HG02588 (cell line): ENCODE measurements around the gene POLR3K.
"Not testable (repeated sequence)": the region's sequence is repeated elsewhere in the genome, so short reads cannot be mapped to it uniquely, and the experiment has no call there.

Source experiments
- ATAC-seq: cut with Tn5 transposase; IDR thresholded peaks from one replicate; pipeline ENCODE4 v1.9.1; 2021; ENCODE audit warnings: mild to moderate bottlenecking, moderate library complexity; ENCODE audit not compliant: unreplicated experiment

The POLR3K gene

GRCh38 chr16:47234-47633 is 6.2 kb downstream of the POLR3K start:
- ATAC-seq, result no peak

DNA sequence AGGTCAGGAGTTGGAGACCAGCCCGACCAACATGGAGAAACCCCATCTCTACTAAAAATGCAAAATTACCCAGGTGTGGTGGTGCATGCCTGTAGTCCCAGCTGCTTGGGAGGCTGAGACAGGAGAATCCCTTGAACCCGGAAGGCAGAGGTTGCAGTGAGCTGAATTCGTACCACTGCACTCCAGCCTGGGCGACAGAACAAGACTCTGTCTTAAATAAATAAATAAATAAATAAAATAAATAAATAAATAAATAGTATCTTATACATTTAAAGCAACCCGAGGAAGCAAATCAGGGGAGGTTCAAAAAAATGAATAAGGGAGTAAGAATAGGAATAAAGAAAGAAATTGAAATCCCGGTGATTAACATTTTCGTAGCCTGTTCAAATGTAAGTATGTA is 6.9 kb downstream of the POLR3K start:
- not testable (repeated sequence) for ATAC-seq

- ATAC-seq, result no peak
Measured at GRCh38 chr16:45454-45853, 8.0 kb downstream of the POLR3K start.

GRCh38 chr16:44655-45054 is 8.8 kb downstream of the POLR3K start:
- ATAC-seq, result no peak

GRCh38 chr16:43294-43693 is 10.1 kb downstream of the POLR3K start:
- no peak for ATAC-seq

GRCh38 chr16:42691-43090 is 10.7 kb downstream of the POLR3K start:
- ATAC-seq, result no peak

- no peak for ATAC-seq
Measured at GRCh38 chr16:42069-42457, 11.3 kb downstream of the POLR3K start.

DNA sequence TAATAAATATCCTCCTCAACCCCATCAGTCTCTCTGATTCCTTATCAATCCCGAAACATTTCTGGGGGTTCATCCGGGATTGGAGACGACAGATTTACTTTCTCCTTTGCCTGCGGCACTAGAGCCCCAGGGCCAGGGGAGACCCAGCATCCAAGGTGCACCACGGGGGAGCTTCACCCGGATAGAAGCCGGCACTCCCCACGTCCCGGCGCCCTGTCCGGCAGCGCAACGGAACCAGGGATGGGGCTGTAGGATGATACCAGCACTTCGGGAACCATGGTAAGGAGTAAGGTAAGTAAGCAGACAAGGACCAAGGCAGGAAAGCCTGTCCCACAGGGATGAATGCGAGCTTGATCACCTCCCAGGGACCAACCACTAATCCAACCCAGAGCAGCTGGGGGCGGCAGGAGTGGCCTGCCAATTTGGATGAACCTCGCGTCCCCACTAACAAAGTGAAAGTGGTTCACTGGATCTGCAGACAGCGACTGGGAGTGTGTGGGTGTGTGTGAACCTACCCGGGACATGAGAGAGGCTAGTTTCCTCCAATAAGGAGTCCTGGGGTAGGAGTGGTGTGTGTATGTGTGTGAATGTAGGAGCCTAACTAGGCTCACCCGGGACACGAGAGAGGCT is 11.9 kb downstream of the POLR3K start:
- ATAC-seq, result no peak

- ATAC-seq, result peak; percentile 68
Measured at GRCh38 chr16:38941-39892, 14.2 kb downstream of the POLR3K start.

DNA sequence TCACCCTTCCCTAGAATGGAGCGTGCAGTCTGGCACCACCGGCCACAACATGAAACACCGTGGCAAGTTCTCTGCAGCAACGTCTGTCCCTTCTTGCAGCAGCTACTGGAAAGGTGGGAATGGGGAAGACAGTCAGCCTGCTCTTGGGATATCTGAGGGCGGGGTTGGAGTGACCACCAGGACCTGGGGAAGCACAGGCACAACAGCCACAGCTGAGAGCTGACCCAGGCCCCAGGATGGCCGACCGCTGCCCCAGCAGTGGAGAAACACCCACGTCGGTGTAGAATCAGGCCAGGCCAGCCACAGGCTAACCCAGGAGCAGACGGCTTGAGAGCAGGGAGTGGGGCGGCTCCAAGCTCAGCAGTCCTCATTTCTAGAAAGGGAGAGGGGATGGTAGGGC is 15.2 kb downstream of the POLR3K start:
- not testable (repeated sequence) for ATAC-seq

GRCh38 chr16:37511-37910 is 15.9 kb downstream of the POLR3K start:
- no peak for ATAC-seq

- no peak for ATAC-seq
Measured at GRCh38 chr16:36336-36984, 16.9 kb downstream of the POLR3K start.

GRCh38 chr16:35678-36305 is 17.6 kb downstream of the POLR3K start:
- no peak for ATAC-seq

- no peak for ATAC-seq
Measured at GRCh38 chr16:35011-35677, 18.3 kb downstream of the POLR3K start.

DNA sequence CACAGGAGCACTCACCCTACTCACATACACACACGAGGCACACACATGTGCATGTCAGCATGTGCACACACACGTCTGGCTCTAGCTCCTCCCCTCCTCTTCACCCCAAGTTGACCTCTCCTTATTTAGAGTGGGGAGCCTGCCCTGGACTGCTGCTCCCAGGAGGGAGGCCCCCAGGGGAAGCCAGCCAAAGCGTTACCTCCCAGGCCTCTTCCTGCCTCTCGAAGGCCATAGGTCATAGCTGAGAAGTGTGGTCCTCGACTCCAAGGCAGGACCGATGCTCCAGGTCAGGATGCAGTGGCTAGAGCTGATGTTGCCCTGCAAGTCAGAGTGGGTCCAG is 18.8 kb downstream of the POLR3K start:
- no peak for ATAC-seq

GRCh38 chr16:33877-34647 is 19.3 kb downstream of the POLR3K start:
- ATAC-seq, result no peak

GRCh38 chr16:33154-33876 is 20.1 kb downstream of the POLR3K start:
- ATAC-seq, result not testable (repeated sequence)

GRCh38 chr16:30627-31026 is 22.8 kb downstream of the POLR3K start:
- ATAC-seq, result not testable (repeated sequence)

DNA sequence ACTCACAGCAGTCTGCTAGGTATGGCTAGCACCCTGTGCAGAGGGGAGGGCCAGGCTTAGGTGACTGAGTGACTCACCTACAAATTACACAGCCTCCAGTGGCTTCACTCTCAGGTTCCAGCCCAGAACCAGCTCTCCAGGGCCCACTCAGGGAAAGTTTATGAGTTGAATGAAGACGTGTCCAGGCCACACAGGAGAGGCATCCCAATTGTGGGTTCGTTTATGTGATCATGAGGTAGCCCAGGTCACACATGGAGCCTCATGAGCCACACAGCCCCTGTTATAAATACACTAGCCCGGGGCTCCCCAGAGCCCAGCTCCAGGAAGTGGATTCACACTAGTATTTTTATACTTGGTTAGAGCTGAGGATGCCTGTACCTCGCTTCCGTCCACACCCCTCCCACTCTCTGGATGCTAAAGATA is 27.5 kb downstream of the POLR3K start:
- not testable (repeated sequence) for ATAC-seq
